ENCODE results near the gene MYEOV.

The MYEOV gene

GRCh38 chr11:69272055-69272454 lies 21.9 kb upstream of the MYEOV start:
- no peak for DNase-seq (ENCODE audit: low read depth)
- TF ChIP-seq CTCF (IDR thresholded peaks at IDR 0.05; ENCODE audit: insufficient read depth, low read depth, low read length, missing control alignments) = no peak
- no peak overlapping the region for H3K4me3 ChIP-seq (ENCODE audit: low read length)

GRCh38 chr11:69272831-69273485 lies 21.0 kb upstream of the MYEOV start:
- no peak for DNase-seq (ENCODE audit: low read depth)
- TF ChIP-seq CTCF (IDR thresholded peaks at IDR 0.05; ENCODE audit: insufficient read depth, low read depth, low read length, missing control alignments) = no peak
- H3K4me3 ChIP-seq (ENCODE audit: low read length) = no peak overlapping the region

- TF ChIP-seq CTCF (IDR thresholded peaks at IDR 0.05; ENCODE audit: insufficient read depth, low read depth, low read length, missing control alignments) = no peak
- no peak for DNase-seq (ENCODE audit: low read depth)
Observed at GRCh38 chr11:69273571-69273970, 20.4 kb upstream of the MYEOV start.

GRCh38 chr11:69274531-69275016 lies 19.4 kb upstream of the MYEOV start:
- peak; percentile 97 for DNase-seq (ENCODE audit: low read depth)
- TF ChIP-seq CTCF (IDR thresholded peaks at IDR 0.05; ENCODE audit: insufficient read depth, low read depth, low read length, missing control alignments) = no peak
- H3K4me3 ChIP-seq (ENCODE audit: low read length) = no peak overlapping the region

More at GRCh38 chr11:69273571-69273970, 20.4 kb upstream of the MYEOV start:
- H3K4me3 ChIP-seq (ENCODE audit: low read length) = no peak overlapping the region

GRCh38 chr11:69275178-69275577 lies 18.8 kb upstream of the MYEOV start:
- DNase-seq (ENCODE audit: low read depth) = no peak
- H3K4me3 ChIP-seq (ENCODE audit: low read length) = no peak overlapping the region
- TF ChIP-seq CTCF (IDR thresholded peaks at IDR 0.05; ENCODE audit: insufficient read depth, low read depth, low read length, missing control alignments) = no peak

GRCh38 chr11:69276165-69276564 lies 17.8 kb upstream of the MYEOV start:
- no peak overlapping the region for H3K4me3 ChIP-seq (ENCODE audit: low read length)
- no peak for DNase-seq (ENCODE audit: low read depth)
- TF ChIP-seq CTCF (IDR thresholded peaks at IDR 0.05; ENCODE audit: insufficient read depth, low read depth, low read length, missing control alignments) = no peak
